ENCODE data around the gene KRTAP10-4. TPM values are rescaled to one million over a fixed set of nuclear protein-coding genes. Genes with fewer than 3 reads are reported as not detected.

Gene KRTAP10-4
- polyA plus RNA-seq, 1 donor = not detected

DNA sequence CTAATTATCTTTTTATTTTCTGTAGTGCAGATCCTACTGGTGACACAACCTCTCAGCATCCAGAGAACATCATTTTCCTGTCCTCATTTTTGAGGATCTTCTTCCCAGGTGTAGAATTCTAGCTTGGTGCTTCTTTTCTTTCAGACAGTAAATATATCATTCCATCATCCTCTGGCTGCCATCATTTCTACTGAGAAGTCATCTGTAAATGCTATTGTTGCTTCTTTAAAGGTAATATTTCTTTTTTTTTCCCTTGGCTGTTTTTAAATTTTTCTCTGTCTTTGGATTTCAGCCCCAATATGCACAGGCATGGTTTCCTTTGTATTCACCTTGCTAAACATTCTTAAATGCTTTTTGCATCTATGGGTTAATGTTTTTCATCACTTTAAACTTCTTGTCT is 50.0 kb downstream of the KRTAP10-4 start:
- DNase-seq = no peak

Other genes with a start within 250 kb of the KRTAP10-4 start
- gene CFAP410, start 234.3 kb upstream of the KRTAP10-4 start, polyA plus RNA-seq (ENCODE audit: insufficient read length) = 20.1 TPM
- gene TRPM2, start 220.1 kb upstream of the KRTAP10-4 start, polyA plus RNA-seq (ENCODE audit: insufficient read length) = 2.1 TPM
- 2.4 TPM for gene LRRC3, start 118.2 kb upstream of the KRTAP10-4 start, polyA plus RNA-seq (ENCODE audit: insufficient read length)
- gene KRTAP10-1, start 33.5 kb upstream of the KRTAP10-4 start, polyA plus RNA-seq (ENCODE audit: insufficient read length) = not detected
- gene KRTAP10-2, start 22.2 kb upstream of the KRTAP10-4 start, polyA plus RNA-seq (ENCODE audit: insufficient read length) = not detected
- not detected for gene KRTAP10-3, start 14.9 kb upstream of the KRTAP10-4 start, polyA plus RNA-seq (ENCODE audit: insufficient read length)
- not detected for gene KRTAP10-5, start 6.9 kb downstream of the KRTAP10-4 start, polyA plus RNA-seq (ENCODE audit: insufficient read length)
- not detected for gene KRTAP10-6, start 18.8 kb downstream of the KRTAP10-4 start, polyA plus RNA-seq (ENCODE audit: insufficient read length)
- not detected for gene KRTAP10-7, start 26.9 kb downstream of the KRTAP10-4 start, polyA plus RNA-seq (ENCODE audit: insufficient read length)
- not detected for gene KRTAP10-8, start 38.4 kb downstream of the KRTAP10-4 start, polyA plus RNA-seq (ENCODE audit: insufficient read length)
- not detected for gene KRTAP10-9, start 53.4 kb downstream of the KRTAP10-4 start, polyA plus RNA-seq (ENCODE audit: insufficient read length)
- gene KRTAP10-10, start 63.6 kb downstream of the KRTAP10-4 start, polyA plus RNA-seq (ENCODE audit: insufficient read length) = not detected
- gene KRTAP10-11, start 72.7 kb downstream of the KRTAP10-4 start, polyA plus RNA-seq (ENCODE audit: insufficient read length) = not detected
- not detected for gene KRTAP12-4, start 80.9 kb downstream of the KRTAP10-4 start, polyA plus RNA-seq (ENCODE audit: insufficient read length)
- not detected for gene KRTAP12-3, start 84.2 kb downstream of the KRTAP10-4 start, polyA plus RNA-seq (ENCODE audit: insufficient read length)
- not detected for gene KRTAP12-2, start 93.2 kb downstream of the KRTAP10-4 start, polyA plus RNA-seq (ENCODE audit: insufficient read length)
- gene KRTAP12-1, start 108.4 kb downstream of the KRTAP10-4 start, polyA plus RNA-seq (ENCODE audit: insufficient read length) = not detected
- not detected for gene KRTAP10-12, start 123.4 kb downstream of the KRTAP10-4 start, polyA plus RNA-seq (ENCODE audit: insufficient read length)
- 0.14 TPM for gene TSPEAR, start 137.8 kb downstream of the KRTAP10-4 start, polyA plus RNA-seq (ENCODE audit: insufficient read length)
- gene UBE2G2, start 228.1 kb downstream of the KRTAP10-4 start, polyA plus RNA-seq (ENCODE audit: insufficient read length) = 86.3 TPM
- gene SUMO3, start 244.3 kb downstream of the KRTAP10-4 start, polyA plus RNA-seq (ENCODE audit: insufficient read length) = 61.7 TPM